HG03045 (cell line): Measurements from ENCODE around the gene SLC38A3.

Source experiments
- ATAC-seq: cut with Tn5 transposase; IDR thresholded peaks from one replicate; pipeline ENCODE4 v1.9.1; 2021; ENCODE audit warnings: mild to moderate bottlenecking, moderate library complexity; ENCODE audit not compliant: unreplicated experiment

The SLC38A3 gene

DNA sequence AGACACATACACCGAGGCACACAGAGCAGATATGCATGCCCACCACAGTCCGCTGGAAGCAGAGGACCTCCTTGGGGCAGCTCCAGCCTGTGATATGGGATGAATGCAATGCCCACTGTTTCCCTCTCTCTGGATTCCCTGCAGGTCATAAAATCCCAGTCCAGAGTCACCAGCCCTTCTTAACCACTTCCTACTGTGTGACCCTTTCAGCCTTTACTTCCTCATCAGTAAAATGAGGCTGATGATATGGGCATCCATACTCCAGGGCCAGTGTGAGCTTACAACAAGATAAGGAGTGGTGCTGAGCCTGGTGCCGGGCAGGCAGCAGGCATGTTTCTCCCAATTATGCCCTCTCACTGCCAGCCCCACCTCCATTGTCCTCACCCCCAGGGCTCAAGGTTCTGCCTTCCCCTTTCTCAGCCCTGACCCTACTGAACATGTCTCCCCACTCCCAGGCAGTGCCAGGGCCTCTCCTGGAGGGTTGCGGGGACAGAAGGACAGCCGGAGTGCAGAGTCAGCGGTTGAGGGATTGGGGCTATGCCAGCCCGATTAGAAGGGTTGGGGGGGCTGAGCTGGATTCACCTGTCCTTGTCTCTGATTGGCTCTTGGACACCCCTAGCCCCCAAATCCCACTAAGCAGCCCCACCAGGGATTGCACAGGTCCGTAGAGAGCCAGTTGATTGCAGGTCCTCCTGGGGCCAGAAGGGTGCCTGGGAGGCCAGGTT lies 14.0 kb upstream of the SLC38A3 start, which contains the start of gene GNAT1:
TSS of gene GNAT1 (plus strand) at position 675 of the 725 bp plus-strand sequence. CDS start 116 bp downstream, outside the sequence.
- ATAC-seq = no peak

DNA sequence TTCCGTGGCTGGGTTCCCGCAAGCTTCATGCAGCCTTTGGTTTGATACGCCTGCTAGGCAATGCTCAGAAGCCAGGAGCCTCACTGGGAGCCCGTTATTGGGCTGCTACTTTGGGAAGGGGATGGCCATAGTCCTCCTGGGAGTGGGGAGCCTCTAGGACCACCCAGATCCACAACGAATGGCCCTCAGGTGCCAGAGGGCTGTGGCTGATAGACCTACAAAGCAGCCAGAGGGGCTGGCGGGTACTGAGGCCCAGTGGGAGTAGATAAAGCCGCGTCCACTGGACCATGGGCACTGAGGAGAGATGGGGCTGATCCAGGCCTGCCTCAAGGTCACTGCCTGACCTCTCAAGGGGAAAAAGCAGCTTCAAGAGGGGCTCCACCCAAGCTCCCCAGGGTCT lies 12.9 kb upstream of the SLC38A3 start:
- ATAC-seq = no peak

DNA sequence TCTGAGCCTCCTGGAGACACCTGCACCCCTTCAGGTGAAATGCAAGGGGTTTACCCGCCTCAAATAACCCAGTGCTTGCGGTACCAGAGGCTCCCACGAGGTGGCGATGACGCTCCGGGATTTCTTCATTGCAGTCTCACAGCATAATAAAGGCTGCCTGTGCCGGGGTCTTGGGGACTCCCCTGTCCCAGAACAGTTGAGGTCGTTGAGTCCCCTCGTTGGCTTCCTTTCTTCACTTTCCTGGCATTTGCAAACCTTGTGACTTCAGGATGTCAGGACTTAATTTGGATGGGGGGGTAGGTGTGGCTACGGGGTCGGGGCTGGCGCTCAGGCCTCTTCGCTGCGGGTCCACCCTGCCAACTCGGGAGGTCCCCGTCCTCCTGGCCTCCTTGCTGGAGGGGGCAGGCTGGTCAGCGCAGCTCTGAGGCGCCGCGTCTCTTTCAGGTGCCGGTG lies 12.4 kb upstream of the SLC38A3 start:
- ATAC-seq = no peak

DNA sequence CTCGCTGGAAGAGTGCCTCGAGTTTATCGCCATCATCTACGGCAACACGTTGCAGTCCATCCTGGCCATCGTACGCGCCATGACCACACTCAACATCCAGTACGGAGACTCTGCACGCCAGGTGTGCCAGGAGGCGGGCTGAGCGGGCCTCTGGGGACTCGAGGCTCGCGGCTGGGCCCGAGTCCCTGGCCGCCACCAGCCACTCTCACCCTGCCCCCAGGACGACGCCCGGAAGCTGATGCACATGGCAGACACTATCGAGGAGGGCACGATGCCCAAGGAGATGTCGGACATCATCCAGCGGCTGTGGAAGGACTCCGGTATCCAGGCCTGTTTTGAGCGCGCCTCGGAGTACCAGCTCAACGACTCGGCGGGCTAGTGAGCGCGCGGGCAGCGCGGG lies 11.8 kb upstream of the SLC38A3 start:
- no peak for ATAC-seq

DNA sequence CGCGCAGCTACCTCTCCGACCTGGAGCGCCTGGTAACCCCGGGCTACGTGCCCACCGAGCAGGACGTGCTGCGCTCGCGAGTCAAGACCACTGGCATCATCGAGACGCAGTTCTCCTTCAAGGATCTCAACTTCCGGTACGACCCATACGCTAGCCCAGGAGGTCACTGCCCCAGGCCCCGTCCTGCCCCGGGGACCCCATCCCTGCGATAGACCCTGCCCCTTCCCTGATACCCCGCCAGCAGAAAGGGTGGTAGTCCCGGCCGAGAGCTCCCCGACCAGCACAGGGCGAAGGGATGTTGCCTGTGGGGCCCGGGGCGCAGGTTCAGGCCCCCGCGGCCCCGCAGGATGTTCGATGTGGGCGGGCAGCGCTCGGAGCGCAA lies 11.3 kb upstream of the SLC38A3 start:
- ATAC-seq = no peak

DNA sequence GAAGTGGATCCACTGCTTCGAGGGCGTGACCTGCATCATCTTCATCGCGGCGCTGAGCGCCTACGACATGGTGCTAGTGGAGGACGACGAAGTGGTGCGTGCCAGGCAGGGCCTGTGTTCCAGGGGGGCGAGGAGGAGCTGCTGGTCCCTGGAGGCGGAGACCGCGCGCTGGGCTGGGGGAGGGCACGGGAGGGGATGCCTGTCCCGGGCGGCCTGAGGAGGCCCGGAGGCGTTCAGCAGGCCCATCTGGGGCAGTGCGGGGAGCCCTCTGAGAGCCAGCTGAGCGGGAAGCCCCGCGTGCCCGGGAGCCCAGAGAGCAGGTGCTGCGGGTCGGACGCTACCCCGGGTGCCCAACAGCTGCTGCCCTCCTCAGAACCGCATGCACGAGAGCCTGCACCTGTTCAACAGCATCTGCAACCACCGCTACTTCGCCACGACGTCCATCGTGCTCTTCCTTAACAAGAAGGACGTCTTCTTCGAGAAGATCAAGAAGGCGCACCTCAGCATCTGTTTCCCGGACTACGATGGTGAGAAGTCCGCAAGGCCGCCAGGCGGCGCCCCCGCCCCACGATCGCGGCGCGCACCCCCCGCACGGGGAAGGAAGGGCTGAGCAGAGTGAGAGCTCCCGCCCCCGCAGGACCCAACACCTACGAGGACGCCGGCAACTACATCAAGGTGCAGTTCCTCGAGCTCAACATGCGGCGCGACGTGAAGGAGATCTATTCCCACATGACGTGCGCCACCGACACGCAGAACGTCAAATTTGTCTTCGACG lies 10.8 kb upstream of the SLC38A3 start:
- no peak for ATAC-seq

DNA sequence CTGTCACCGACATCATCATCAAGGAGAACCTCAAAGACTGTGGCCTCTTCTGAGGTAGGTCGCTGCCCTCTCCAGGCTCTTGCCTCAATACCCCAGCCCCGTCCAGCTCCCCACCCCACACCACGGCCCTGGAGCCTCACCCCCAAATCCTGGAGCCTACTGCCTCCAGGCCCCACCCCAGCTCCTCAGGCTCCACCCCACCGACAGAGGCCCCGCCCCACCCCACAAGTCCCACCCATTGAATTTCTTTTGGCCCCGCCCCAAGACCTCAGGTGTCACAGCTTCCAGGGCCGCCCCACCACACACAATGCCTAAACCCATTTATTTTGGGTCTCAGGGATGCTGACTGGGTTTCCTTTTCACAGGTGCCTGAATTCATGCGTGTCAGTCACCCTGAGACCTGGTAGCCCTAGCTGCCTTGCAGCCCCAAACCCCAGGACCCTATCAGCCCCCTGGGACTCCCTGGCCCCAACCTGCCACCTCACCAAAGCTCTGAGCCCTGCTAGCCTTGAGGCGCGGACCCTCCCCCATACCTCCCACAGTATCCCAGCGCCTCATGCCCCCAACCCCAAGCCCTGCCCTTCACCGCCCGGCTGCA lies 10.1 kb upstream of the SLC38A3 start:
- no peak for ATAC-seq

DNA sequence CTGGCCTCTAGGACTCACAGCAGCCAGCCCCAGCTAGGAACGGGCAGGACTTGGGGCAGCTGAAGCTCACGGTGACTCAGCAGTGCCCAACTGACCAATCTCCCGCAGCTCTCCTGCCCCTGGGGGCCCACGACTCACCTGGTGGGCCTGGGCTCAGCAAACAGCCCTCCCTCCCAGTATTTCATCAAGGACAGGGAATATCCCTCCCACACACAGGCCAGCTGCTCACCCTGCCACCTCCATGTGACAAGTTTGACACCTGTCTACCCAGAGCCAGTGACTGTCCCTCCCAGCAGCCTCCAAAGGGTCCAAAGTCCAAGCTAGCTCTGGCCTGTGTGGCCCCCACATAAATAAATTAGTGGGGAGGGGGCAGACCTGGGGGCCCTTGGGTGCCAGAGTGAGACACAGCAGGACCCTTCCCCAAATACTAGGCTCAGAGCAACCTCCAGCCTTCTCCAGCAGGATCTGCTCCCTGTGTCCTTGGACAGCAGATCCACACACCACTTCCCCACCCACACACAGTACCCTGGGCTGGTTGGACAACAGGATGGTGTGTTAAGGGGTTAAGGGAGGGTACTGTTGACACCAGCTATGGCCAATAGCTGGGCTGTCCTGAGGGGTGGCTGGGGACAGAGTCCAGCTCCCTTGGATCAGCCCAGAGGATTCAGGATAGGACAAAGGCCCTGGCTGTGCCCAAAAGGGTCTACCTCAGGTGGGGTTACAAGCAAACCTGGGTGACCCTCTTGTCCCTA lies 9.4 kb upstream of the SLC38A3 start:
- ATAC-seq = no peak

DNA sequence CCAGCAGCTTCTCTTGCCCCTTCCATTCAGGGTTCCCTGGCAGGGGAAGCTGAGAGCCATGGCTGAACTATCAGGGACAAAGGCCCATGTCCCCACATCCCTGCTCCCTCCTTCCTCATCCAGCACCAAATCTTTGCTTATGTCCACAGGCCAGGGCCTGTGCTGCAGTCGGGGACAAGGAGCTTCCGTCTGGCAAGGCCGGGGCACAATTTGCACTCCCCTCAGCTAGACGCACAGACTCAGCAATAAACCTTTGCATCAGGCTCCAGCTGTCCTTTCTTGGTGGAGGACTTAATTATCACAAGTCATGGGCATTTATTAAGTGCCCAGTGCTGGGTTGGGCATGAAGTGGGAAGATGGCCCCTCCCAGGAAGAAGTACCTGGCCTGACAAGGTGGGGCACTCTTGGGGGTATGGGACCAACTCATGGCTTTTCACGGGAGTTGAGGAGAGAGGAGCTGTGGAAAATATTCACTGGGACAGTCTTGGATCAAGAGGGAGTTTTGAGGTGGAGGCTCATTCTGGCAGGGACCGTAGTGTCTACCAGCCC lies 8.7 kb upstream of the SLC38A3 start:
- no peak for ATAC-seq

DNA sequence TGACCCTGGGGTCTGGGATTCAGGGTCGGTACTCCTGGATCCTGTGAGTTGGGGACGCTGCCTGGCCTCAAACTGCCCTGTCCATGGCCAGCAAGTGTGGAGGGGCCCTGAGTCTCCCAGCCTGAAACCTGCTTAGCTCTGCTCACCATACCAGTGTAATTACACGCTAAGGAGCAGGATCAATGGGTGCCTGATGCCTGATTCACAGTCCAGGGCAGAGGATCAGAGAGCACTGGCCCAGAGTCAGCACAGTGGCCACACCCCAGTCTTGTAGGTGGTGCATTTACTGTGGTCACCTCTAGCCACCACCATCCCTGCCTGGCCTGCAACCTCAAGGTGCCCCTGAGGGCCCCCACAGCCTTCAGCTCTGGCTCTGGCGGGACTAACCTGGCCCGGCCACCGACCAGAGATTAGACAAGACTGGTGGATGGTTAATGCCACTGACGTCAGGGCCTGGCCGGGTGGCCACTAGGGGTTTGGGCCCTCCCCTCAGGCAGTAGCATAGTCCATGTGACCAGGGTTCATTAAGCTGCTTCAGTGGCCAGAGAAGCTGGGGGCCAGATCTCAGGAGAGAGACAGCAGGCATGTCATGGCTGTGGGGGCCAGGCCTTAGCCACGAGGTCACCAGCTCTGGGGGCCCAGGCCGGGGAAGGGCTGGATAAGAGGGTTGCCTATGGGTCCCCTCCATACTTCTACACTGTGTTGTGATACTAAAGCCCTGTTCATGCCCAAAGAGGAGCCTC lies 3.3 kb upstream of the SLC38A3 start:
- ATAC-seq = no peak

DNA sequence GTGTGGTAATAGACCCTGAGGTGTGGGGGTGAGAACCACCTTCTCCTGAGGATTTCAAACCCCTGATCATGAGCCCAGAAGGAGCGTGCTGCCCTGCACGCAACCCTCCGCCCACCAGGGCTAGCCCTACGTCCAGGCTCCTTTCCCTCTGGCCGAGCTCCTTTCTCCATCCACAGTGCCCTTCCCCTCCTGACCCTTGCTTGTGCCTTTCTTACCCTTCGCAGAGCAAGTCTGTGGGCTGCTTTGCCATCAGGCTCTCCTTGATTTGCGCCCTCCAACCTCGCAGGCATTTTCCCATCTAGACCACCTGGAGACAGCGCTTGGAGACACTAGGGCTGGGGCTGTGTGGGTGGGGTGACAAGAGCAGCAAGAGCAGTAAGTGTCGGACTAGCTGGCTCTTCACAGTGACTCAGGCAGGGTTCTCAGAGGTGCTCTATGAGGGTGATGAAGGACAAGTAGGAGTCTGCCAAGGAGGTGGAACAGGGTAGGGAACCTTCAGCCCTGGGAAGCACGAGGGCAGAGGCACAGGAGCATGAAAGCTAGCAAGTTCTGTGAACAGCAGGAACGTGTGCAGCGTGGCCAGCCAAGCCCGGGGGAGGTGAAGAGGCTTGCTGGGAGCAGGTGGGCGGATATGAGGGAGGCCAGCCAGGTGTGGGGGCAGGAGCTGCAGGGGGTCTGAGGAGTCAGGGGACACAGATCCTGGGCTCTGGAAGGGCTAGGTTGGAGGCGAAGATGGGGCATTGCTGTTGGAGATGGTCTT lies 2.5 kb upstream of the SLC38A3 start:
- ATAC-seq = no peak

DNA sequence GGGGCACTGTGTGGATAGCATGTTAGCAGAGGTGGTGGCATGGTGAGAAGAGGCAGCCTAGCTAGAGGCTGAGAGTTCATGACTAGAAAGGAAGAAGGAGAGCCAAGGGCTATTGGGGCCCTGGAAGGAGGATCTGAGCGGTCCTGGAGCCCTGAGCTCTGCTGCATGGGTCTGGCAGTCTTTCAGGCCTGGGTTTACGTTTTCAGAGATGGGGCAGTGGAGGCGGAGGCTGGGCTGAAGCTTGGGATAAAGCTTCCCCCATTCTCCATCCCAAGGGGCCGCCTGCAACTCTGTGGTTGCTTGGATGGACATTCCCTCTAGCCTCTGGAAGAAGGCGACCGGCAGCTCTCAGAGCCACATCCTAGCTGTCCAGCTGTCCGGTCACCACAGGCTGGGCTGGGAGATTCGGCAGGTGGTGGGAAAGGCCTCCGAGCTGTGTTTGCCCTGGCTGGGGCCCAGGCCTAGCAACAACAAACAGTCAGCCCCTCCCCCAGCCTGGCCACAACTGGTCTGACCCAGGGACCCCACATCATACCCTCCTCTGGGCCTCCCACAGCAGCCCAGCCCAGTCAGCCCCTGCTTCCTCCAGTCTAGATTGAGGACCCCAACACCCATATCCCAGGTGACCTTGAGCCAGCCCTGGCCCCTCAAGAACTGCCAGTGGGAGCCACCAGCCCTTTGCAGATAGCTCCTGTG lies 1.8 kb upstream of the SLC38A3 start:
- ATAC-seq = no peak

DNA sequence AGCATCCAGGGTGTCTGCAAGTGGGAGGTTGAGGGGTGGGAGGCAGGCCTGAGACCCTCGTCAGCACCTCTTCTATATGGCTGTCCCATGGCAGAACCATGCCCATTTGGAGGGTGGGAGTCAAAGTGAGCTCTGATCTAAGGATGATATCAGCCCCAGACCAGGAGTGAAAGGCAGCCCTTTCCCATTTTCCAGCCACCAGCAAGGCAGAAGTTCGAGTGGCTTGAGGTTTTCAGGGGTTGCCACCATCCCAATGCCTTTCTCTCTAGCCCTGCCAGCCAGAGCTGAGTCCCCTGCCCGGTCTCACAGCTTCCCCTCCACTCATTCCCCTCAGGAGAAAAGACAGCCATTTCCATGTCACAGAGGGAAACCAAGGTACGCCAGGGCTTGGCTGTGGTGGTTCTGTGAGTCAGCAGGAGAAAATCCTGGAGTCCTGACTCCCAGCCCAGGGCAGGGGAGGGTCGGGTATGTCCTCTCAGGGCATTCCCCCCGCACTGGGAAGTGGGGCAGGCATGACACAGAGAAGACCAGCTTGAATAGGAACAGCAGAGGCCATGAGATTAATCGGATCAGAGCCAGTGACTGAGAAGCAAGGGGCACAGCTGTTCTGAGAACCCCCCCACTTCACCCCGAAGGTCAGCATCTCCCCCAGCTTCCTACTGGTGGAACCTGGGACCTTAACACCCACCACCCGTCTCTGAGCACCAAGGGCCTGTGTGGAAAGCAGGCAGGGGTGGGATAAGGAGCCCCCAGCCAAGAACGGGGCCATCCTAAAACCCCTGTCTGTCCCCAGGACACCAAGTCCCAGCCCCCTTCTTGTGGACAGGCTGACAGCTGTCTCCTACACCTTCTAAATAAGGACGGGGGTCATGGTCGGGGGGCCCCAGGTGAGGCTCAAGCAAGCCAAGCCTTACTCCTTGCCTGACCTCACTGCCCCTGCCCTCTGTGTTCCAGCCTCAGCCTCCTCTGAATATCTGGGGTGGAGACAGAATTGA lies 965 bp upstream of the SLC38A3 start:
- no peak for ATAC-seq

DNA sequence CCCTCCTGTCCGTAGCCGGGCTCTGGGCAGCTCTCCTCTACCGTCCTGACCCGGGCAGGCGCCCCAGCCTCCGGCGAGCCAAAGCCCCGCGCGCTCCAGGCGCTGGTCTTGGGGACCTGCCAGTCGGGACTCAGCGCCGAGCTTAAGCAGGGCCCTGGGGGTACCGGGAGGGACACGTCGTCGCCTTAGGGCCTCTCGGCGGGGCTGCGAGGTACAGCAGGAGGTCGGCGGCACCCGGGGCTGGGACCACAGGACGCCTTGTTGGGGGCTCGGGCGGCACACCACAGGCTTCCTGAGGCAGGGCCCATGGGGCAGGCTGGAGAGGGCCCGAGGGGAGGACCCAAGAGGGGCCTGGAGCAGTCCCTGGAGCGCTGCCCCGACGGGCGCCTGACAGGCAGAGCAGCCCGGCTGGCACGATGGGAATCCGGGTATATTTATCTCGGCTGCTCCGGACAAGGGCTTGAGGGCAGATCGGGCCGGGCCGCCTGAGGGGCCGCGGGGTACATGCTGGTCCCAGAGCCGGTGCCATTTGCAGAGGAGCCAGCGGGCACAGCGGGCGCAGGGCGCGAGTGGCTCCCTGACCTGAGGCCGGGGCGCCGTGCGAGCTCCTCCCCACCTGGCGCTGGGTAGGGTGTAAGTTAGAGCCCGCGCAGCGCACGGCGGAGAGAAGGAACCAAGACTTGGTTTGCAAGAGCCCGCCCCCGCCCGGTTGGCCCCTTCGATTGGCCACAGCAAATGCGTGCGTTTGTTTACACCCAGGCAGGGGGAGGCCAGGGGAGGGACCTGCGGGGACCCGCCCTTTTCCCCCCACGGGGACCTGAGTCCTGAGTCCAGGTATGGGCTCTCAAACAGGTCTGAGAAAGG lies 574 bp downstream of the SLC38A3 start:
- ATAC-seq = no peak

DNA sequence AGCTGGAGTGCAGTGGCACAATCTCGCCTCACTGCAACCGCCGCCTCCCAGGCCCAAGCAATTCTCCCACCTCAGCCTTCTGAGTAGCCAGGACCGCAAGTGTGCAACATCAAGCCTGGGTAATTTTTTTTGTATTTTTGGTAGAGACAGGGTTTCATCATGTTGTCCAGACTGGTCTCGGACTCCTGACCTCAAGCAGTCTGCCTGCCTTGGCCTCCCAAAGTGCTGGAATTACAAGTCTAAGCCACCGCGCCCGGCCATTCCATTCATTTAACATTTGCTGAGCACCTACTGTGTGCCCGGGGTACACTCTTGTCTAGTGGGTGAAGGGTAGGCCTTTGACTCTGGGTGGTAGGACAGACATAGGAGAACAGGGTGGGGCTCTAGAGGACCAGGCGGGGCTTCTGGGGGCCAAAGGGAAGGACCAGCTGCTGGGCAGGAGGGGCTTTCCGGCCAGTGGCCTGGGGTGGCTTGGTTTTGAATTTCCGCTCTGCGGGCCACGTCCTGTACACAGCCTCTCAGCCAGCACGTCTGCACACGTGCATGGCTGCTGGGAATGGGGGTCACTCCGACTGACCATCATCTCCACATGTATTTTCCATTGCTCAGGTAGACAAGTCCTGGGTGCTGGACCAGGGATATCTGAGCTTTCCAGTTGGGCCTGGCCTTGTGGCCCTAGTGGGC lies 2.4 kb downstream of the SLC38A3 start:
- ATAC-seq = no peak

DNA sequence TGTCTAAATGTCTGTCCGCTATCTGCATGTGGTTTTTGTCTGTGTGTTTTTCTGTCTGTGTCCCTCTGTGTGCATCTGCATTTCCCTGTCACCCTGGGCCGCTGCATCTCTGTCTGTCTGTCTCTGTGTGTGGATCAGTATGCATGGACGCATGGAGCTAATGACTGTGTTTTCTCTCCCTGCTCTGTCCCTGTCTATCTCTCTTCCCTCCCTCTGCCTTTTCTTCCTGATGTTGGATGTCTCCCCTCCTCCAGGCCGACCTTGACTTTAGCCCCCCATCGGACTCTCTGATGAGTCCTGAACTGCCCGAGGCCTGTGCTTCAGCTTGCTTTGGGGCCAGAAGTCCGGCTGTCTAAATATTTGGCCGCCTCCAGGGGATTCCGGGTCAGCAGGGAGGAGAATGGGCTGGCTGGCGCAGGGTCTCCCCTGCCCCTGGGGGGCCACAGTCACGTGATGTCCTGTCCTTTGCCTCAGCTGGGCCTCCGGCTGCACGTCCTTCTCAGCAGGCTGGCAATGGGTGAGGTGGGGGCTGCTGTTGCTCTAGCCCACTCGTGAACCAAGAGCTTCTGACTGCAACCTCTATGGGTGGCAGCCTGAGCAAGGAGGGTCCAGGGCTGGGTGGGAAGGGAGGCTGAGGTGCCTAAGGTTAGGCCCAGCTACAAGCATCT lies 3.7 kb downstream of the SLC38A3 start:
- no peak for ATAC-seq
